IMR-90 (cell line): ENCODE results near the gene TMEM53. TPM values are rescaled to one million over a fixed set of nuclear protein-coding genes. Genes with fewer than 3 reads are reported as not detected.

Experiments used
- ATAC-seq: fragments of 200-7000 bp; cut with Tn5 transposase; 2 replicates; pipeline ENCODE4 v1.9.1; 2020; ENCODE audit warnings: low read depth, mild to moderate bottlenecking, moderate library complexity
- BruUV-seq: library from RNA; stranded (reverse); fragments of 400-500 nt; replicated peaks from 2 replicates; lab custom pipeline; 2021; lab: Mats Ljungman, UMichigan
- CTCF ChIA-PET: fragments of 300-600 bp; formaldehyde crosslinking; extraction: SDS; loops from one replicate; lab custom pipeline; 2021; ENCODE audit warnings: antibody characterized with exemption; lab: Yijun Ruan, JAX
- POLR2A ChIA-PET: fragments of 300-600 bp; sonication (Branson Sonifier 250); formaldehyde crosslinking; loops from one replicate; lab custom pipeline; 2022; ENCODE audit warnings: antibody characterized with exemption; ENCODE audit not compliant: unreplicated experiment; lab: Charles Lee
- DNase-seq: peaks from one replicate; pipeline ENCODE4 v3.0.0; 2013
- H2AFZ ChIP-seq: replicated peaks from 2 replicates; pipeline ENCODE3; 2013; ENCODE audit warnings: low read length, mild to moderate bottlenecking; ENCODE audit not compliant: poor library complexity
- H2AK5ac ChIP-seq: 2 replicates; pipeline ENCODE4 v1.6.1; 2013; ENCODE audit warnings: low read depth, low read length, inconsistent platforms
- H2AK9ac ChIP-seq: replicated peaks from 2 replicates; pipeline ENCODE3; 2013; ENCODE audit warnings: mild to moderate bottlenecking, low read depth, low read length, moderate library complexity; ENCODE audit not compliant: poor library complexity
- H2BK120ac ChIP-seq: 2 replicates; pipeline ENCODE4 v1.6.1; 2013; ENCODE audit warnings: low read depth, low read length, inconsistent platforms
- H2BK15ac ChIP-seq: 3 replicates; pipeline ENCODE4 v1.6.1; 2013; ENCODE audit warnings: low read depth, low read length, inconsistent platforms
- H2BK20ac ChIP-seq: 2 replicates; pipeline ENCODE4 v1.6.1; 2013; ENCODE audit warnings: low read depth, mild to moderate bottlenecking, inconsistent platforms, low read length, moderate library complexity
- H2BK5ac ChIP-seq: 2 replicates; pipeline ENCODE4 v1.6.1; 2013; ENCODE audit warnings: mild to moderate bottlenecking, low read depth, low read length, inconsistent platforms; ENCODE audit not compliant: poor library complexity, severe bottlenecking
- H3K14ac ChIP-seq: replicated peaks from 2 replicates; pipeline ENCODE4 v1.6.1; 2013; ENCODE audit warnings: low read depth, low read length, inconsistent platforms
- H3K18ac ChIP-seq: 2 replicates; pipeline ENCODE4 v1.6.1; 2013; ENCODE audit warnings: low read depth, low read length, control low read depth
- H3K23ac ChIP-seq: 2 replicates; pipeline ENCODE4 v1.6.1; 2013; ENCODE audit warnings: low read depth, low read length, inconsistent platforms
- H3K27ac ChIP-seq: 2 replicates; pipeline ENCODE4 v1.5.1; 2013; ENCODE audit warnings: mild to moderate bottlenecking, control low read depth, low read length; ENCODE audit not compliant: insufficient read depth
- H3K27me3 ChIP-seq: 2 replicates; pipeline ENCODE4 v1.6.1; 2013; ENCODE audit warnings: low read length; ENCODE audit not compliant: control insufficient read depth, insufficient read depth
- H3K36me3 ChIP-seq: 2 replicates; pipeline ENCODE4 v1.6.1; 2013; ENCODE audit warnings: low read length, mixed read lengths; ENCODE audit not compliant: control insufficient read depth, insufficient read depth
- H3K4ac ChIP-seq: 2 replicates; pipeline ENCODE4 v1.6.1; 2013; ENCODE audit warnings: low read depth, low read length, inconsistent platforms
- H3K4me1 ChIP-seq: 2 replicates; pipeline ENCODE4 v1.6.1; 2013; ENCODE audit warnings: low read length, mixed read lengths; ENCODE audit not compliant: control insufficient read depth, insufficient read depth
- H3K4me2 ChIP-seq: 2 replicates; pipeline ENCODE4 v1.6.1; 2013; ENCODE audit warnings: low read depth, mild to moderate bottlenecking, control low read depth, low read length, moderate library complexity
- H3K4me3 ChIP-seq: 2 replicates; pipeline ENCODE4 v1.5.1; 2013; ENCODE audit warnings: low read depth, mild to moderate bottlenecking, control low read depth, low read length, moderate library complexity; ENCODE audit not compliant: insufficient read depth
- H3K56ac ChIP-seq: 2 replicates; pipeline ENCODE4 v1.6.1; 2013; ENCODE audit warnings: low read length, inconsistent platforms; ENCODE audit not compliant: insufficient read depth; ENCODE audit errors: extremely low read depth
- H3K79me1 ChIP-seq, 2 experiments: 2 replicates each; pipeline ENCODE4 v1.6.1; 2013; ENCODE audit warnings: low read length in 2 of 2, inconsistent platforms in 1 of 2, low read depth in 1 of 2
- H3K9ac ChIP-seq: 2 replicates; pipeline ENCODE4 v1.6.1; 2013; ENCODE audit warnings: low read depth, low read length, control low read depth
- H3K9me1 ChIP-seq: 2 replicates; pipeline ENCODE4 v1.6.1; 2013; ENCODE audit warnings: low read length, inconsistent platforms; ENCODE audit not compliant: insufficient read depth
- H3K9me3 ChIP-seq: 2 replicates; pipeline ENCODE4 v1.6.1; 2013; ENCODE audit warnings: low read length; ENCODE audit not compliant: control insufficient read depth, insufficient read depth
- H4K20me1 ChIP-seq: 2 replicates; pipeline ENCODE4 v1.6.1; 2013; ENCODE audit warnings: low read length, inconsistent platforms; ENCODE audit not compliant: insufficient read depth
- H4K5ac ChIP-seq: 2 replicates; pipeline ENCODE4 v1.6.1; 2013; ENCODE audit warnings: mild to moderate bottlenecking, low read depth, low read length, control low read depth
- H4K8ac ChIP-seq, 2 experiments: 2 replicates each; pipeline ENCODE4 v1.6.1; 2013; ENCODE audit warnings: low read depth in 2 of 2, low read length in 2 of 2, control low read depth in 1 of 2, inconsistent platforms in 1 of 2
- H4K91ac ChIP-seq: 2 replicates; pipeline ENCODE4 v1.6.1; 2013; ENCODE audit warnings: low read depth, low read length, inconsistent platforms; ENCODE audit not compliant: insufficient read depth
- BHLHE40 ChIP-seq: fragments of 150-350 bp; IDR thresholded peaks from 2 replicates; pipeline ENCODE4 v1.6.1; 2016; ENCODE audit warnings: mild to moderate bottlenecking, low read depth, low read length
- FOS ChIP-seq: fragments of 150-350 bp; IDR thresholded peaks from 2 replicates; pipeline ENCODE4 v1.6.1; 2016; ENCODE audit warnings: low read depth, low read length
- MAFK ChIP-seq: IDR thresholded peaks from 2 replicates; pipeline ENCODE4 v1.6.1; 2012; ENCODE audit warnings: low read depth, low read length, improper control_type of control experiment
- MAZ ChIP-seq: IDR thresholded peaks from 2 replicates; pipeline ENCODE4 v1.6.1; 2012; ENCODE audit warnings: low read depth, mild to moderate bottlenecking, low read length, improper control_type of control experiment, moderate library complexity, borderline replicate concordance
- RAD21 ChIP-seq: IDR thresholded peaks from 2 replicates; pipeline ENCODE4 v1.6.1; 2012; ENCODE audit warnings: low read length, improper control_type of control experiment
- RCOR1 ChIP-seq: IDR thresholded peaks from 2 replicates; pipeline ENCODE4 v1.6.1; 2012; ENCODE audit warnings: mild to moderate bottlenecking, low read length, improper control_type of control experiment; ENCODE audit not compliant: insufficient replicate concordance
- SMC3 ChIP-seq: fragments of 150-350 bp; IDR thresholded peaks from 2 replicates; pipeline ENCODE4 v1.6.1; 2016; ENCODE audit warnings: low read depth, mild to moderate bottlenecking, antibody characterized with exemption, low read length, moderate library complexity
- WGBS, 2 experiments: methylation state at CpG; one replicate each; pipeline versions ENCODE4 v1.1.5 to v1.1.7; 2013; ENCODE audit warnings: missing lambda C conversion rate in 2 of 2; ENCODE audit not compliant: insufficient read length in 1 of 2; ENCODE audit errors: extremely low coverage in 2 of 2; 5-methylcytosine and 5-hydroxymethylcytosine counted together
- dilution Hi-C: fragments of 300-500 bp; cut with HindIII; formaldehyde crosslinking; loops from one replicate; pipeline ENCODE4 v1.14.3; 2018; ENCODE audit warnings: low sequenced_read_pairs; ENCODE audit not compliant: unreplicated experiment
- in situ Hi-C: fragments of 300-500 bp; cut with MboI; formaldehyde crosslinking; loops from 3 replicates; pipeline ENCODE4 v1.14.3; 2019; ENCODE audit warnings: low sequenced_read_pairs, inconsistent platforms, mixed read lengths
- intact Hi-C: fragments of 100-400 bp; cut with micrococcal nuclease; formaldehyde crosslinking; loops from 2 replicates; pipeline ENCODE4 v1.10.0; 2022
- polyA plus RNA-seq, 3 experiments: library from polyadenylated mRNA; depleted of rRNA; stranded (reverse); fragments of >200 nt; gene quantifications; 2 replicates each; pipeline ENCODE4 v1.2.3, GENCODE V29; 2012; ENCODE audit warnings: low replicate concordance in 1 of 3
- total RNA-seq: library from RNA; depleted of rRNA; stranded (reverse); fragments of >200 nt; gene quantifications from 2 replicates; pipeline ENCODE4 v1.2.3, GENCODE V29; 2012

Gene TMEM53
- total and polyA plus RNA-seq, 2 of the 4 experiments (the other 2 are of a cell fraction), result 2.7 to 6.3 TPM

DNA sequence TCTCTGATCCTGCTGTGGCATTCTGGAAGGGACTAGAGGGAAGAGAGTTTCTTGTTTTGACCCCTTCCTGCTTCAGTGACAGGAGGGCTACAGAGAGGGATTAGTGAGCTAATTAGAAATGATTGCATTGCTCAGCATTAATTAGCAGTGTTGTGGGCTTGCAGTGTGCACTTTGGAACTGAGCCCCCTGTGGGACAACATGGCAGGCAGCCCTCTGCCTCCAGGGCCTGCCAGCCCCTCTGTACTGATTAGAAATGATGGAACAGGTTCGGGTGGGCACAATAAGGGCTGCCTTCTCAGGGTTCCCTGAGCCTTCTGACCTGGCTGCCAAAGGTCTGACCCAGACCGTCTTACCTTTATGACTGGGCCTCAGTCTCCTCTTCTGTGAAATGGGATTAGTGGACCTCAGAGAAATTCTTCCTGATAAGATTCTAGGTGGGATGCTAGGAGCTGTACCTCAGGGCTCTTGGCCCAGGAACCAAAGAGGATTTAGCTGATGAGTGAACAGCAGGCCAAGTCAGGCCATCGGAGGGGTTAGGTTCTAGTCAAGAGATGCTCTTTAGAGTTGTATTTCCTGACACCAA, 39.6 kb downstream of the TMEM53 start:
- Histone ChIP-seq H2BK120ac (no peak overlapping the region), H3K9me3 (no peaks in the 10 kb centered on the region), H3K4me3 (no peak overlapping the region), H3K56ac (no peak overlapping the region), H3K27me3 (no peaks in the 10 kb centered on the region), H2AK5ac (no peak overlapping the region), H2BK5ac (no peak overlapping the region), H2BK20ac (no peak overlapping the region), H3K4me1 (peaks cover 15% of the 10 kb centered on the region), H2BK15ac (no peak overlapping the region), H3K36me3 (peaks cover 56% of the 10 kb centered on the region), H3K23ac (no peak overlapping the region), H3K4me2 (no peak overlapping the region), H3K27ac (no peak overlapping the region), H4K8ac (no peak overlapping the region), H4K5ac (no peak overlapping the region), H3K18ac (no peak overlapping the region), H3K14ac (no peak overlapping the region), H3K4ac (no peak overlapping the region), H3K9me1 (peaks cover 29% of the 10 kb centered on the region), H2AK9ac (no peak overlapping the region), H3K9ac (no peak overlapping the region), H3K79me1 (peaks cover 28 to 61% of the 10 kb centered on the region in 2 experiments), H4K20me1 (peaks cover 5% of the 10 kb centered on the region; the same call in 1 of the 2 replicates), H4K91ac (no peak overlapping the region), H2AFZ (no peak overlapping the region)
- in situ Hi-C loops (no loop called here), intact Hi-C loops (no loop called here), dilution Hi-C loops (no loop called here)
- BruUV-seq, result no TSS peak
- TF ChIP-seq RAD21 (no peak), MAFK (no peak), FOS (no peak), MAZ (no peak), BHLHE40 (no peak), RCOR1 (no peak), SMC3 (no peak)
- WGBS, 2 experiments, result no CpG with 5 or more reads among the region's 3 CpGs
- POLR2A ChIA-PET, result interaction anchor here (0.5 kb wide), 1 partner anchor 148 kb away, joined by 10 read pairs; no protein-coding TSS in a partner anchor
- DNase-seq (no peak), ATAC-seq (no peak)
- CTCF ChIA-PET, result interaction anchor here (1.1 kb wide), 1 partner anchor 19 kb away, joined by 3 read pairs; no protein-coding TSS in a partner anchor
